Activated T-cell treated with anti-CD3 and anti-CD28 coated beads, Interleukin-2, amount 50 U/mL, for 72 hours (primary cell): ENCODE data around the gene JKAMP. TPM values are rescaled to one million over a fixed set of nuclear protein-coding genes. Genes with fewer than 3 reads are reported as not detected.

ENCODE experiments used
- ATAC-seq, 2 donors: fragments of 150-1000 bp; cut with Tn5 transposase; replicated peaks in 1 of 2; 2 replicates each; pipeline ENCODE4 v1.10.0; 2021; ENCODE audit warnings: moderate library complexity in 2 of 2, mild to moderate bottlenecking in 1 of 2
- DNase-seq, 2 donors: peaks; one replicate each; pipeline ENCODE4 v3.0.0; 2021 to 2022; ENCODE audit warnings: mixed read lengths in 1 of 2
- H3K27ac Mint-ChIP-seq: one replicate; pipeline ENCODE4 v1.8.0; 2022; ENCODE audit warnings: mild to moderate bottlenecking, moderate library complexity, mixed read lengths
- H3K27me3 Mint-ChIP-seq: one replicate; pipeline ENCODE4 v1.8.0; 2022; ENCODE audit warnings: low read depth, mixed read lengths
- H3K36me3 Mint-ChIP-seq, 2 donors: one replicate each; pipeline ENCODE4 v1.8.0; 2022; ENCODE audit warnings: mixed read lengths in 2 of 2, mild to moderate bottlenecking in 1 of 2; ENCODE audit not compliant: insufficient read depth in 2 of 2
- H3K4me1 Mint-ChIP-seq: one replicate; pipeline ENCODE4 v1.8.0; 2022; ENCODE audit warnings: low read depth, mixed read lengths
- H3K4me3 Mint-ChIP-seq, 2 donors: one replicate each; pipeline ENCODE4 v1.8.0; 2022; ENCODE audit warnings: mild to moderate bottlenecking in 2 of 2, mixed read lengths in 2 of 2, moderate library complexity in 2 of 2
- H3K9me3 Mint-ChIP-seq, 2 donors: one replicate each; pipeline ENCODE4 v1.8.0; 2022; ENCODE audit warnings: mixed read lengths in 2 of 2
- total RNA-seq, 2 donors: library from RNA; stranded (reverse); gene quantifications; one replicate each; pipeline ENCODE4 v1.2.3, GENCODE V29; 2022

The JKAMP gene
- total RNA-seq, 2 donors from 2014 or later, result 18.3 to 21.0 TPM

- ATAC-seq, result peak; percentile 35 to 48
- Mint-ChIP-seq H3K4me3 (peak overlapping the region; percentile 90 to 93), H3K4me1 (peaks cover 18% of the 10 kb centered on the region), H3K27me3 (peaks cover 18% of the 10 kb centered on the region), H3K36me3 (peaks cover 0 to 2% of the 10 kb centered on the region in 2 donors), H3K27ac (no peak overlapping the region), H3K9me3 (no peaks in the 10 kb centered on the region)
- peak; percentile 51 to 52 for DNase-seq
Measured at GRCh38 chr14:59463787-59464485, 20.4 kb upstream of the JKAMP start.

- H3K27ac Mint-ChIP-seq, result no peak overlapping the region
- H3K4me1 Mint-ChIP-seq, result peaks cover 18% of the 10 kb centered on the region
- ATAC-seq, result peak; percentile 77 to 79
- peak; percentile 61 to 69 for DNase-seq
- H3K4me3 Mint-ChIP-seq, result peak overlapping the region; percentile 90 to 93
- H3K9me3 Mint-ChIP-seq, result no peaks in the 10 kb centered on the region
- peaks cover 0 to 2% of the 10 kb centered on the region in 2 donors for H3K36me3 Mint-ChIP-seq
- H3K27me3 Mint-ChIP-seq, result peaks cover 13% of the 10 kb centered on the region
Measured at GRCh38 chr14:59464486-59465315, 19.6 kb upstream of the JKAMP start.

GRCh38 chr14:59465316-59466135, 18.8 kb upstream of the JKAMP start, which contains the start of gene GPR135:
Gene GPR135, minus strand, starts transcription at chr14:59465380. Its CDS starts 154 bp downstream, at chr14:59465226.
- H3K27ac Mint-ChIP-seq, result no peak within 1 kb of the TSS
- H3K4me3 Mint-ChIP-seq, result peak within 1 kb of the TSS; percentile 90 to 93
- no peaks in the 10 kb centered on the region for H3K9me3 Mint-ChIP-seq
- H3K27me3 Mint-ChIP-seq, result peaks cover 11% of the 10 kb centered on the region
- peaks cover 0 to 2% of the 10 kb centered on the region in 2 donors for H3K36me3 Mint-ChIP-seq
- peak in 1 of 2 donors; percentile 38 for ATAC-seq
- H3K4me1 Mint-ChIP-seq, result peaks cover 18% of the 10 kb centered on the region
- no peak for DNase-seq

GRCh38 chr14:59474172-59474571, 10.1 kb upstream of the JKAMP start:
- Mint-ChIP-seq H3K27me3 (no peaks in the 10 kb centered on the region), H3K36me3 (no peaks in the 10 kb centered on the region), H3K27ac (no peak overlapping the region), H3K4me3 (no peak overlapping the region), H3K4me1 (peaks cover 7% of the 10 kb centered on the region), H3K9me3 (no peaks in the 10 kb centered on the region)
- ATAC-seq (no peak), DNase-seq (no peak)

GRCh38 chr14:59475709-59476108, 8.6 kb upstream of the JKAMP start:
- H3K36me3 Mint-ChIP-seq, result no peaks in the 10 kb centered on the region
- no peak for ATAC-seq
- H3K27ac Mint-ChIP-seq, result no peak overlapping the region
- no peak for DNase-seq
- H3K4me3 Mint-ChIP-seq, result no peak overlapping the region
- no peaks in the 10 kb centered on the region for H3K27me3 Mint-ChIP-seq
- peaks cover 16% of the 10 kb centered on the region for H3K4me1 Mint-ChIP-seq
- no peaks in the 10 kb centered on the region for H3K9me3 Mint-ChIP-seq

- DNase-seq (no peak), ATAC-seq (no peak)
- Mint-ChIP-seq H3K9me3 (no peaks in the 10 kb centered on the region), H3K36me3 (no peaks in the 10 kb centered on the region), H3K4me1 (peaks cover 42% of the 10 kb centered on the region), H3K27ac (no peak overlapping the region), H3K27me3 (no peaks in the 10 kb centered on the region), H3K4me3 (no peak overlapping the region)
Measured at GRCh38 chr14:59478540-59478939, 5.8 kb upstream of the JKAMP start.

GRCh38 chr14:59480166-59480565, 4.2 kb upstream of the JKAMP start:
- peak overlapping the region; percentile 14 to 33 for H3K4me3 Mint-ChIP-seq
- ATAC-seq (no peak), DNase-seq (no peak)
- H3K4me1 Mint-ChIP-seq, result peaks cover 45% of the 10 kb centered on the region
- peaks cover 0 to 3% of the 10 kb centered on the region in 2 donors for H3K36me3 Mint-ChIP-seq
- H3K27ac Mint-ChIP-seq, result peak overlapping the region; percentile 72
- no peaks in the 10 kb centered on the region for H3K27me3 Mint-ChIP-seq
- no peaks in the 10 kb centered on the region for H3K9me3 Mint-ChIP-seq

GRCh38 chr14:59481407-59481806, 2.9 kb upstream of the JKAMP start:
- Mint-ChIP-seq H3K27ac (peak overlapping the region; percentile 71), H3K36me3 (peaks cover 0 to 3% of the 10 kb centered on the region in 2 donors), H3K4me3 (peak overlapping the region in 1 of 2 donors; percentile 54), H3K9me3 (no peaks in the 10 kb centered on the region), H3K27me3 (no peaks in the 10 kb centered on the region), H3K4me1 (peaks cover 58% of the 10 kb centered on the region)
- ATAC-seq (no peak), DNase-seq (no peak)

- peak overlapping the region; percentile 29 to 97 for H3K4me3 Mint-ChIP-seq
- ATAC-seq (no peak), DNase-seq (no peak)
- H3K9me3 Mint-ChIP-seq, result no peaks in the 10 kb centered on the region
- H3K4me1 Mint-ChIP-seq, result peaks cover 61% of the 10 kb centered on the region
- H3K36me3 Mint-ChIP-seq, result peaks cover 0 to 3% of the 10 kb centered on the region in 2 donors
- peak overlapping the region; percentile 34 for H3K27ac Mint-ChIP-seq
- no peaks in the 10 kb centered on the region for H3K27me3 Mint-ChIP-seq
Measured at GRCh38 chr14:59481871-59482540, 2.3 kb upstream of the JKAMP start.

- Mint-ChIP-seq H3K4me1 (peaks cover 56% of the 10 kb centered on the region), H3K4me3 (peak overlapping the region; percentile 90 to 97), H3K36me3 (peaks cover 0 to 3% of the 10 kb centered on the region in 2 donors), H3K27me3 (no peaks in the 10 kb centered on the region), H3K9me3 (no peaks in the 10 kb centered on the region), H3K27ac (peak overlapping the region; percentile 70)
- no peak for ATAC-seq
- no peak for DNase-seq
Measured at GRCh38 chr14:59482541-59483331, 1.6 kb upstream of the JKAMP start.

- Mint-ChIP-seq H3K9me3 (no peaks in the 10 kb centered on the region), H3K36me3 (peaks cover 0 to 3% of the 10 kb centered on the region in 2 donors), H3K27ac (peak overlapping the region; percentile 70), H3K4me3 (peak overlapping the region; percentile 90 to 97), H3K4me1 (peaks cover 56% of the 10 kb centered on the region), H3K27me3 (no peaks in the 10 kb centered on the region)
- ATAC-seq (no peak), DNase-seq (no peak)
Measured at GRCh38 chr14:59483363-59483762, 954 bp upstream of the JKAMP start.
